ENCODE measurements around the gene CALHM4.

- TF ChIP-seq REST (IDR thresholded peaks at IDR 0.05; ENCODE audit: borderline replicate concordance in 1 of 2, low read depth in 1 of 2, low read length in 2 of 2) = no peak
- no peak for TF ChIP-seq ZNF296 (CRISPR knock-in tag; conservative IDR thresholded peaks at IDR 0.05)
- no peak for TF ChIP-seq CTCF (CRISPR knock-in tag; IDR thresholded peaks at IDR 0.05)
These were observed 46.2 kb upstream of the CALHM4 start for GRCh38 chr6:116507324-116507723.
